H1 (cell line): Measurements from ENCODE around the gene TEX14. TPM values are rescaled to one million over a fixed set of nuclear protein-coding genes. Genes with fewer than 3 reads are reported as not detected.

Experiments
- CTCF ChIA-PET: fragments of 300-600 bp; sonication (Branson Sonifier 250); formaldehyde crosslinking; loops from one replicate; lab custom pipeline; 2021; ENCODE audit not compliant: partially characterized antibody; lab: Charles Lee
- POLR2A ChIA-PET: fragments of 300-600 bp; sonication (Branson Sonifier 250); formaldehyde crosslinking; loops from one replicate; lab custom pipeline; 2021; ENCODE audit warnings: inconsistent platforms; ENCODE audit not compliant: partially characterized antibody; lab: Charles Lee
- DNase-seq, 2 experiments: peaks; one replicate each; pipeline versions ENCODE4 v3.0.0 to v3.0.0-alpha.2; 2010 to 2022; ENCODE audit warnings: low spot score in 2 of 2, low read depth in 1 of 2, mixed read lengths in 1 of 2
- FAIRE-seq: peaks from 2 replicates; lab custom pipeline; 2011; peaks lifted over from hg19 to GRCh38; lab: Jason Lieb, UNC
- H2AFZ ChIP-seq: 2 replicates; pipeline ENCODE4 v1.8.1; 2012; ENCODE audit warnings: low read length, inconsistent platforms
- H2AK5ac ChIP-seq: 2 replicates; pipeline ENCODE4 v1.6.1; 2013; ENCODE audit warnings: low read depth, low read length
- H2BK120ac ChIP-seq: replicated peaks from 2 replicates; pipeline ENCODE3; 2013; ENCODE audit warnings: low read depth, low read length, inconsistent platforms
- H2BK12ac ChIP-seq: 2 replicates; pipeline ENCODE4 v1.6.1; 2013; ENCODE audit warnings: low read depth, low read length
- H2BK15ac ChIP-seq: 2 replicates; pipeline ENCODE4 v1.6.1; 2013; ENCODE audit warnings: low read length
- H2BK20ac ChIP-seq: 2 replicates; pipeline ENCODE4 v1.6.1; 2013; ENCODE audit warnings: low read length
- H2BK5ac ChIP-seq: 2 replicates; pipeline ENCODE4 v1.6.1; 2013; ENCODE audit warnings: low read depth, low read length
- H3K14ac ChIP-seq: 2 replicates; pipeline ENCODE4 v1.6.1; 2013; ENCODE audit warnings: inconsistent platforms; ENCODE audit not compliant: insufficient read length
- H3K18ac ChIP-seq: 2 replicates; pipeline ENCODE4 v1.6.1; 2013; ENCODE audit warnings: low read length; ENCODE audit errors: extremely low read depth
- H3K23ac ChIP-seq: 2 replicates; pipeline ENCODE4 v1.6.1; 2013; ENCODE audit warnings: inconsistent platforms; ENCODE audit not compliant: insufficient read length
- H3K23me2 ChIP-seq: 2 replicates; pipeline ENCODE4 v1.6.1; 2013; ENCODE audit warnings: low read depth, low read length
- H3K27ac ChIP-seq: 2 replicates; pipeline ENCODE4 v1.6.1; 2011; ENCODE audit warnings: low read depth, low read length, inconsistent platforms
- H3K27me3 ChIP-seq, 4 experiments: replicated peaks in 1 of 4; 1 replicate in 1 of 4; 2 replicates in 3 of 4; pipeline versions ENCODE4 v1.6.1 to v1.8.1; 2011 to 2013; ENCODE audit warnings: low read length in 3 of 4, mild to moderate bottlenecking in 3 of 4, inconsistent platforms in 2 of 4, mixed read lengths in 2 of 4, moderate library complexity in 1 of 4; ENCODE audit not compliant: control insufficient read depth in 3 of 4, insufficient read depth in 3 of 4; ENCODE audit errors: extremely low read depth in 1 of 4
- H3K36me3 ChIP-seq, 4 experiments: 2 replicates each; pipeline versions ENCODE4 v1.6.1 to v1.8.1; 2011 to 2013; ENCODE audit warnings: mild to moderate bottlenecking in 4 of 4, low read length in 3 of 4, moderate library complexity in 2 of 4, control low read depth in 1 of 4, inconsistent platforms in 1 of 4; ENCODE audit not compliant: insufficient read depth in 4 of 4, control insufficient read depth in 2 of 4
- H3K4ac ChIP-seq: replicated peaks from 2 replicates; pipeline ENCODE3; 2013; ENCODE audit warnings: low read length, low read depth, mixed read lengths, inconsistent platforms; ENCODE audit not compliant: insufficient read length
- H3K4me1 ChIP-seq, 4 experiments: replicated peaks in 1 of 4; 1 replicate in 1 of 4; 2 replicates in 3 of 4; pipeline versions ENCODE4 v1.6.1 to v1.8.1; 2011 to 2013; ENCODE audit warnings: low read length in 3 of 4, inconsistent platforms in 2 of 4, mixed read lengths in 1 of 4; ENCODE audit not compliant: insufficient read depth in 4 of 4, control insufficient read depth in 3 of 4
- H3K4me2 ChIP-seq, 2 experiments: 2 replicates each; pipeline versions ENCODE4 v1.6.1 to v1.8.1; 2011 to 2013; ENCODE audit warnings: low read depth in 2 of 2, low read length in 2 of 2, control low read depth in 1 of 2, inconsistent platforms in 1 of 2, mild to moderate bottlenecking in 1 of 2; ENCODE audit not compliant: insufficient read depth in 1 of 2
- H3K4me3 ChIP-seq, 4 experiments: fragments of 200-600, 300-600 bp in 1 of 4; sonication (generic), shearing (Covaris generic), sonication (Bioruptor Twin) in 1 of 4; 2 replicates each; pipeline versions ENCODE4 v1.5.1 to v1.8.1; 2011 to 2016; ENCODE audit warnings: low read length in 4 of 4, low read depth in 3 of 4, control low read depth in 2 of 4, inconsistent platforms in 2 of 4, mild to moderate bottlenecking in 2 of 4, mixed read lengths in 1 of 4, moderate library complexity in 1 of 4; ENCODE audit not compliant: insufficient read depth in 2 of 4; ENCODE audit errors: extremely low read depth in 1 of 4
- H3K56ac ChIP-seq: replicated peaks from 2 replicates; pipeline ENCODE3; 2013; ENCODE audit warnings: low read depth, mild to moderate bottlenecking, mixed read lengths, low read length, inconsistent platforms; ENCODE audit not compliant: insufficient read length
- H3K79me1 ChIP-seq: 2 replicates; pipeline ENCODE4 v1.6.1; 2013; ENCODE audit warnings: low read depth, low read length, control low read depth
- H3K79me2 ChIP-seq, 2 experiments: 2 replicates each; pipeline versions ENCODE4 v1.6.1 to v1.8.1; 2012 to 2013; ENCODE audit warnings: low read length in 2 of 2, mild to moderate bottlenecking in 2 of 2, inconsistent platforms in 1 of 2; ENCODE audit not compliant: insufficient read depth in 2 of 2, control insufficient read depth in 1 of 2
- H3K9ac ChIP-seq, 4 experiments: replicated peaks in 1 of 4; 1 replicate in 1 of 4; 2 replicates in 3 of 4; pipeline versions ENCODE4 v1.6.1 to v1.8.1; 2011 to 2013; ENCODE audit warnings: low read depth in 3 of 4, low read length in 3 of 4, control low read depth in 2 of 4, mild to moderate bottlenecking in 2 of 4, moderate library complexity in 2 of 4, inconsistent platforms in 1 of 4; ENCODE audit errors: extremely low read depth in 1 of 4
- H3K9me3 ChIP-seq, 2 experiments: 2 replicates each; pipeline versions ENCODE4 v1.6.1 to v1.8.1; 2012 to 2013; ENCODE audit warnings: mild to moderate bottlenecking in 2 of 2, moderate library complexity in 2 of 2, control low read depth in 1 of 2, inconsistent platforms in 1 of 2, low read depth in 1 of 2, low read length in 1 of 2, mixed read lengths in 1 of 2; ENCODE audit not compliant: insufficient read depth in 2 of 2
- H4K20me1 ChIP-seq, 2 experiments: replicated peaks in 1 of 2; 2 replicates each; pipeline versions ENCODE3 to v1.8.1; 2011 to 2013; ENCODE audit warnings: inconsistent platforms in 2 of 2, low read length in 2 of 2, mild to moderate bottlenecking in 1 of 2; ENCODE audit not compliant: insufficient read depth in 2 of 2, control insufficient read depth in 1 of 2
- H4K5ac ChIP-seq: 2 replicates; pipeline ENCODE4 v1.6.1; 2013; ENCODE audit warnings: low read length, low read depth, mixed read lengths, inconsistent platforms; ENCODE audit not compliant: insufficient read length
- H4K8ac ChIP-seq: 2 replicates; pipeline ENCODE4 v1.8.0; 2013; ENCODE audit warnings: mild to moderate bottlenecking, moderate library complexity, low read length, inconsistent platforms; ENCODE audit not compliant: insufficient read depth; ENCODE audit errors: extremely low read depth
- H4K91ac ChIP-seq: replicated peaks from 2 replicates; pipeline ENCODE3; 2013; ENCODE audit warnings: low read length, mixed read lengths, inconsistent platforms; ENCODE audit not compliant: insufficient read length
- BRCA1 ChIP-seq: IDR thresholded peaks from 2 replicates; pipeline ENCODE4 v1.6.1; 2012; ENCODE audit warnings: low read depth, low read length, improper control_type of control experiment
- CBX8 ChIP-seq: fragments of 300-800, 300-1000 bp; sonication (generic); IDR thresholded peaks from 2 replicates; pipeline ENCODE4 v1.7.1; 2016; ENCODE audit warnings: low read depth, low read length, borderline replicate concordance
- JUND ChIP-seq: IDR thresholded peaks from 2 replicates; pipeline ENCODE4 v1.6.1; 2011; ENCODE audit warnings: mild to moderate bottlenecking, improper control_type of control experiment, low read length
- NRF1 ChIP-seq: IDR thresholded peaks from 2 replicates; pipeline ENCODE4 v1.6.1; 2011; ENCODE audit warnings: mild to moderate bottlenecking, low read depth, low read length, improper control_type of control experiment
- WGBS, 2 experiments: shearing (Covaris generic) in 1 of 2; methylation state at CpG; one replicate each; pipeline versions ENCODE4 v1.1.6 to v1.1.7; 2013 to 2015; ENCODE audit warnings: low lambda C conversion rate in 2 of 2, mixed read lengths in 2 of 2, inconsistent platforms in 1 of 2, low coverage in 1 of 2, missing lambda C conversion rate in 1 of 2; ENCODE audit not compliant: insufficient replicate concordance in 2 of 2, insufficient coverage in 1 of 2, insufficient read length in 1 of 2; ENCODE audit errors: extremely low coverage in 1 of 2, missing lambda C conversion rate in 1 of 2; 5-methylcytosine and 5-hydroxymethylcytosine counted together
- polyA plus RNA-seq, 7 experiments: library from polyadenylated mRNA; depleted of rRNA in 3 of 7; stranded (reverse) in 5 of 7; unstranded in 2 of 7; fragments of >200 nt in 5 of 7; fragments of 200-250 nt in 2 of 7; gene quantifications; 1 replicate in 5 of 7; 2 replicates in 1 of 7; 4 replicates in 1 of 7; pipeline versions ENCODE4 v1.2.1 to v1.2.3, GENCODE V29; 2011 to 2013; ENCODE audit warnings: missing spikeins in 2 of 7, mixed read lengths in 2 of 7
- total RNA-seq: library from RNA; stranded (reverse); fragmentation: NEBNext Ultra II Directional; extraction: Animal tissue kit (Norgen Biotek cat#: 25700); gene quantifications from 2 replicates; pipeline ENCODE4 v1.2.1, GENCODE V29; 2021

The TEX14 gene
- total and polyA plus RNA-seq, 2 of the 8 experiments (the other 6 are each of a cell fraction or from before 2014, with no cell fraction given), result 0.83 to 2.5 TPM

GRCh38 chr17:58557981-58558380 lies 133.9 kb downstream of the TEX14 start:
- no peak overlapping the region for H2AFZ ChIP-seq
- CTCF ChIA-PET, result interaction anchor here (1.3 to 1.9 kb wide), 2 partner anchors 16 to 20 kb away, joined by 3 to 9 read pairs; no protein-coding TSS in a partner anchor
- TF ChIP-seq BRCA1, result no peak
- no peak for TF ChIP-seq NRF1
- TF ChIP-seq JUND, result no peak
- TF ChIP-seq CBX8, result no peak
- no peak overlapping the region for H2BK5ac ChIP-seq
- no peak overlapping the region for H4K5ac ChIP-seq
- H3K27me3 ChIP-seq, result no peaks in the 10 kb centered on the region
- no peak overlapping the region for H2BK20ac ChIP-seq
- H3K23me2 ChIP-seq, result no peaks in the 10 kb centered on the region
- no peak overlapping the region for H2BK15ac ChIP-seq
- no peaks in the 10 kb centered on the region for H3K79me1 ChIP-seq
- no peaks in the 10 kb centered on the region for H4K20me1 ChIP-seq
- no peak overlapping the region for H2AK5ac ChIP-seq
- no peak overlapping the region for H4K91ac ChIP-seq
- no peak overlapping the region for H2BK120ac ChIP-seq
- H3K36me3 ChIP-seq, result no peaks in the 10 kb centered on the region
- no peak overlapping the region for H3K4me2 ChIP-seq
- no peak overlapping the region for H3K14ac ChIP-seq
- DNase-seq, result no peak
- no peaks in the 10 kb centered on the region for H3K4me1 ChIP-seq
- H3K4ac ChIP-seq, result no peak overlapping the region
- H3K27ac ChIP-seq, result no peak overlapping the region
- H3K79me2 ChIP-seq, result no peaks in the 10 kb centered on the region
- H3K4me3 ChIP-seq, result no peak overlapping the region
- H3K9me3 ChIP-seq, result no peaks in the 10 kb centered on the region
- no peak overlapping the region for H3K56ac ChIP-seq
- POLR2A ChIA-PET, result no interaction called here
- no peak for FAIRE-seq
- H3K18ac ChIP-seq, result no peak overlapping the region
- H2BK12ac ChIP-seq, result no peak overlapping the region
- 83% methylated on average over 3 of the region's 3 CpGs; no CpG with 5 or more reads in 1 of the 2 experiments for WGBS, 2 experiments
- H3K23ac ChIP-seq, result no peak overlapping the region
- no peak overlapping the region for H4K8ac ChIP-seq
- H3K9ac ChIP-seq, result no peak overlapping the region; a peak in 1 of 7 replicates
